Measurements from ENCODE around the gene GPR27. TPM values are rescaled to one million over a fixed set of nuclear protein-coding genes. Genes with fewer than 3 reads are reported as not detected.

The GPR27 gene, protein sequence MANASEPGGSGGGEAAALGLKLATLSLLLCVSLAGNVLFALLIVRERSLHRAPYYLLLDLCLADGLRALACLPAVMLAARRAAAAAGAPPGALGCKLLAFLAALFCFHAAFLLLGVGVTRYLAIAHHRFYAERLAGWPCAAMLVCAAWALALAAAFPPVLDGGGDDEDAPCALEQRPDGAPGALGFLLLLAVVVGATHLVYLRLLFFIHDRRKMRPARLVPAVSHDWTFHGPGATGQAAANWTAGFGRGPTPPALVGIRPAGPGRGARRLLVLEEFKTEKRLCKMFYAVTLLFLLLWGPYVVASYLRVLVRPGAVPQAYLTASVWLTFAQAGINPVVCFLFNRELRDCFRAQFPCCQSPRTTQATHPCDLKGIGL
- total RNA-seq (2012; rRNA removed): under 0.01 TPM in 1 of 2 replicates, not detected in the other

DNA sequence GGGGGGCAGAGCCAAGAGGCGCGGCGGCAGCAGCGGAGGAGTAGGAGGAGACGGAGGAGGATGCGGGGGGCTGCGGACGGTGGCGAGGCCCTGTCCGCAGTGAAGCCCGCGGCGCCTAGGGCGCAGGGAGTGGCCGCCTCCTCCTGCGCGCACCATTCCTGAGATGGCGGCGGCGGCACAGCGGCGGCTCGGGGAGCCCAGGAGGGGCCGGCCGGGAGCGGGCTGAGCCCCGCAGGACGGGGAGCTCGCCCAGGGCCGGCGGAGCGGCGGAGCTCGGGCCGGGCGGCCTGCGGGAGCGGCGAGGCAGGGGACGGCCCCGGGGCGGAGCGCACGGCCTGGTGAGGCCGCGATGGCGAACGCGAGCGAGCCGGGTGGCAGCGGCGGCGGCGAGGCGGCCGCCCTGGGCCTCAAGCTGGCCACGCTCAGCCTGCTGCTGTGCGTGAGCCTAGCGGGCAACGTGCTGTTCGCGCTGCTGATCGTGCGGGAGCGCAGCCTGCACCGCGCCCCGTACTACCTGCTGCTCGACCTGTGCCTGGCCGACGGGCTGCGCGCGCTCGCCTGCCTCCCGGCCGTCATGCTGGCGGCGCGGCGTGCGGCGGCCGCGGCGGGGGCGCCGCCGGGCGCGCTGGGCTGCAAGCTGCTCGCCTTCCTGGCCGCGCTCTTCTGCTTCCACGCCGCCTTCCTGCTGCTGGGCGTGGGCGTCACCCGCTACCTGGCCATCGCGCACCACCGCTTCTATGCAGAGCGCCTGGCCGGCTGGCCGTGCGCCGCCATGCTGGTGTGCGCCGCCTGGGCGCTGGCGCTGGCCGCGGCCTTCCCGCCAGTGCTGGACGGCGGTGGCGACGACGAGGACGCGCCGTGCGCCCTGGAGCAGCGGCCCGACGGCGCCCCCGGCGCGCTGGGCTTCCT lies at the start of gene GPR27:
Gene GPR27 (plus strand): TSS at position 155 of the 909 bp plus-strand sequence. CDS start 195 bp downstream, at position 350.
- Histone ChIP-seq H3K36me3 (ENCODE audit: insufficient read depth, low read length) (no peaks in the 10 kb centered on the region), H3K9ac (ENCODE audit: low read depth, low read length) (no peak within 1 kb of the TSS), H3K27me3 (ENCODE audit: control insufficient read depth, insufficient read depth, low read length) (peaks cover 76% of the 10 kb centered on the region)

DNA sequence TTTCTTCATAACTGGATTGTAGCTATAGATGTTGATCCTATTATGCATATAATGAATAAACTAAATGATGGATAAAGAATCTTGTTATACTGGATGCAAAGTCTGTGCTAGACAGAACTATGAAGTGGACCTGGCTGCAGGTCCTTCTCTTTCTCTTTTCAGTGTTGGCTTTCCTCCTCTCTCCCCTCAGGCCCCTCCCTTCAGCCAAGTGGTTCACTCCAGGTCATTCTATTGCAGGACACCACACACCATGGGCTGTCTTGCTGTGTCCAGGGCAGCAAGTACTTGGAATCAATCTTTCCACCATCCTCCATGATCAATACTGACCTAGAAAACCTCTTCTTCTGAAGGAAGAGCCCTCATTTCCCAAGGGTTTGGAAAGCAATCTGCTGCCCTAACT lies 48.7 kb upstream of the GPR27 start:
- H3K9ac ChIP-seq (ENCODE audit: low read depth, low read length): no peak overlapping the region
- H3K4me1 ChIP-seq (ENCODE audit: control insufficient read depth, insufficient read depth, low read length): no peaks in the 10 kb centered on the region
- no peak overlapping the region for H3K4me3 ChIP-seq (ENCODE audit: low read length)
- H3K36me3 ChIP-seq (ENCODE audit: insufficient read depth, low read length): no peaks in the 10 kb centered on the region
- H3K27me3 ChIP-seq (ENCODE audit: control insufficient read depth, insufficient read depth, low read length): no peaks in the 10 kb centered on the region
- H3K4me2 ChIP-seq (ENCODE audit: low read length): no peak overlapping the region
- no peaks in the 10 kb centered on the region for H3K9me3 ChIP-seq (replicated peaks; ENCODE audit: low read length)

More for the DNA sequence above, at the start of gene GPR27:
- H3K9me3 ChIP-seq (replicated peaks; ENCODE audit: low read length): no peaks in the 10 kb centered on the region
- peak within 1 kb of the TSS; percentile 83 for H3K4me2 ChIP-seq (ENCODE audit: low read length)
- no peaks in the 10 kb centered on the region for H3K4me1 ChIP-seq (ENCODE audit: control insufficient read depth, insufficient read depth, low read length)
- H3K4me3 ChIP-seq (ENCODE audit: low read length): peak within 1 kb of the TSS; percentile 66

DNA sequence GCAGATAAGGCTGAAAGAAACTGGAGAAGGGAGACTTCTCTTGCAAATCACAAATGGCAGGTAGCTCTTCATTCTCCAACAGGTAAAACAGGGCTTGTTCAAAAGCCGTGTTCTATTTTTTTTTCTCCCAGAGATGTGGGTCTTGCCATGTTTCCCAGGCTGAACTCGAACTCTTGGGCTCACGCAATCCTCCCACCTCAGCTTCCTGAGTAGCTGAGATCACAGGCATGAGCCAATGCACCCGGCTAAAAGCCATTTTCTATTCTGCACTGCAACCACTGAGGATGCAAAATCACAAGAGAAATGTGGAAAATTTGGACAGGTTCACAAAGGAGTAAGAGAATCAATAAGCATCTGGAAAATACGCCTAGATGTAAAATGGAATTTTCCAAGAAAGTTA lies 48.0 kb upstream of the GPR27 start:
- H3K4me1 ChIP-seq (ENCODE audit: control insufficient read depth, insufficient read depth, low read length): no peaks in the 10 kb centered on the region
- no peak overlapping the region for H3K9ac ChIP-seq (ENCODE audit: low read depth, low read length)
- no peak overlapping the region for H3K4me2 ChIP-seq (ENCODE audit: low read length)
- no peaks in the 10 kb centered on the region for H3K36me3 ChIP-seq (ENCODE audit: insufficient read depth, low read length)
- H3K9me3 ChIP-seq (replicated peaks; ENCODE audit: low read length): no peaks in the 10 kb centered on the region
- no peaks in the 10 kb centered on the region for H3K27me3 ChIP-seq (ENCODE audit: control insufficient read depth, insufficient read depth, low read length)
- H3K4me3 ChIP-seq (ENCODE audit: low read length): no peak overlapping the region

DNA sequence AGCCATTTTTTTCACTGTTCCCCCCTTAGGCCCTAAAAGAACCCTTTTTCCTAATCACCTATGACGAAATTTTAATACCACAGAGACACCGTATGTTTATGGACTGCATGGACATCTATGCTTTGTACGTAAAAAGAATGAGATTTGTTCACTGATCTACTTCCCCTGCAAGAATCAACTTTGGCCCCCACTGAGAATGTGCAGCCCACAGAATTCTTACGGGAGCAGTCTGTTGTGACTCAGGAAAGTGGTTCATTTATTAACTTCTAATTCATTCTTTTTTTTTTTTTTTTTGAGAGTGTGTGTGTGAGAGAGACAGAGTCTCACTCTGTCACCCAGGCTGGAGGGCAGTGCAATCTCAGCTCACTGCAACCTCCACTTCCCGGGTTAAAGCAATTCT lies 46.1 kb upstream of the GPR27 start:
- Histone ChIP-seq H3K4me1 (ENCODE audit: control insufficient read depth, insufficient read depth, low read length) (no peaks in the 10 kb centered on the region), H3K9ac (ENCODE audit: low read depth, low read length) (no peak overlapping the region), H3K4me3 (ENCODE audit: low read length) (no peak overlapping the region), H3K9me3 (replicated peaks; ENCODE audit: low read length) (no peaks in the 10 kb centered on the region), H3K36me3 (ENCODE audit: insufficient read depth, low read length) (no peaks in the 10 kb centered on the region), H3K27me3 (ENCODE audit: control insufficient read depth, insufficient read depth, low read length) (no peaks in the 10 kb centered on the region), H3K4me2 (ENCODE audit: low read length) (no peak overlapping the region)

DNA sequence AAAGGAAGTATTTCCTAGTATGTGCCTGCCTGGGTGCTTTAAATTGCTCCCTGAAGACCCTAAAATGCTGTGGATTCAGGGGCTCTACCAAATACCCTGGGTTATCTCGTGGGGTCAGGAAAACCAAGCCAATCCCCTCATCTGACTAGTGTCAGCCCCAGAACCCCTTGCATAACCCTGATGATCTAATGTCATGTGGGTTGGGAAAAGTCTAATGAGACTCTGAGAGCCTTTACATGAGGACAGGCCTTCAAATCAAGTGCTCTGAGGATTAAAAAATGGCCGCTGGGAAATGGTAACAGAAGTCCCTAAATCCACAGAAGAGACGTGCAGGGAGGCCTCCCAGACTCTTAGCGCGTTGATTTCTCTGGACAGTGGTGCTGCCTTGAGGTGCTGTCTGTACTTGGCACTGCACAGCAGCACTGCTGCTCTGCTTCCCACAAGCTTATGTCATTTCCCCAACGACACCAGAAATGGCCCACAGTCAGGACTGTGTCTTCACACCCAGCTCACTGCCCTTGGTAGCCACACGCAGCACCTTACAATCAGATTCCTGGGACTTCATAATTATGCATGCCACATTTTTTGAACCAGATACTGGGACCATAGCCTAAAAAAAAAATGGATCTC lies 45.1 kb upstream of the GPR27 start:
- Histone ChIP-seq H3K4me2 (ENCODE audit: low read length) (no peak overlapping the region), H3K4me3 (ENCODE audit: low read length) (no peak overlapping the region), H3K27me3 (ENCODE audit: control insufficient read depth, insufficient read depth, low read length) (no peaks in the 10 kb centered on the region), H3K9me3 (replicated peaks; ENCODE audit: low read length) (no peaks in the 10 kb centered on the region), H3K4me1 (ENCODE audit: control insufficient read depth, insufficient read depth, low read length) (no peaks in the 10 kb centered on the region), H3K9ac (ENCODE audit: low read depth, low read length) (no peak overlapping the region), H3K36me3 (ENCODE audit: insufficient read depth, low read length) (no peaks in the 10 kb centered on the region)

DNA sequence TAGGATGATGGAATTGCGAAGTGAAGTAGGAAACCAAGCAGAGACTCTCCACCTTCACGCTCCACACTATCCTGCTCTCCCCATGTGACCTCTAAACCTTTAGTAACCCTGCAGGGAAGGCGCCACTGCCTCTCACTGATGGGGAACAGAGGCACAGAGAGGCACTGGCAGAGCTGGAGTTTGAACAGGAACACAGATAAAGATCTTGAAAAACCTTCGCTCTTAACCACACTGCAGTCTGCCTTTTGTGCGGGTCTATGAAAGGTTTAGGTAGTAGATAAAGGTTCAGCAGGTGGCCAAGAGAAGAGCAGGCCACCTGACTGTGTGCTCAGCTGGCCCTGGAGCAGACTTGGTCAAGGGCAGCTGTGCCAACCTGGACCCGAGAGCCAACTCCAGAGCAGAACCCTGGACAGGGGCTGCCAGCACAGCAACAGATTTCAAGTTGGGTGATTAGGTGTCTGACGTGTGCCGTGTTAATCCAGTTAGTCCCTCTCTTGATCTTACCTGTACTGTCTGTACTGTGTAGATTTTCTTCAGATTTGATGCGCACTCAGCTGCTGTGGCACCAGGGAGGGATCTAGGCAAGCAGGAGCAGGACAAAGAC lies 43.6 kb upstream of the GPR27 start:
- Histone ChIP-seq H3K36me3 (ENCODE audit: insufficient read depth, low read length) (no peaks in the 10 kb centered on the region), H3K27me3 (ENCODE audit: control insufficient read depth, insufficient read depth, low read length) (no peaks in the 10 kb centered on the region), H3K4me1 (ENCODE audit: control insufficient read depth, insufficient read depth, low read length) (no peaks in the 10 kb centered on the region)

DNA sequence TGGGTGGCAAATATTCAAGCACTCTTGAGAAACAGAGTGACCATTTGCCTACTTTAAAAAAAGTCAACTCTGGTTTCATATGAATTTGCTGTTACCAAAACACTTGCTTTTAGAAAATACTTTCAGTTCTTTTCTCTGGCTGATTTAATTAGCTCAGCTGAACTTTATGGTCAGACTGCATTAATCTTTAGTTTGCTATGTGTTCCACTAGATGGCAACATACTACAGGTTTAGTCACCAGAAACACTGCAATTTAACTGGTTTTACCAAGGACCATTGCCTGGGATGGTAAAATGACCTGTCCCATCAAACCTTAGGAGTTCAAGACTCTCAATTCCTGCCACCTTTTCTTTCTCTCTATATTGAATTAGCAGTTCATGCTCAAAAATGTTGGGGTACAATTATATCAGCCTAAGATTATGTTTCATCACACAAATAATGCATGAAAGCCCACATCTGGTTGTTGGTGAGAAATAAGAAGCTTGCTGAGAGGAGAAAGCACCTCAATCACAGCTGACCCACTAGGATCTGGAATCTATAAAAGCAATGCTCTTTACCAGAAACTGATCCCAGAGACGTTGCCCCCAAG lies 42.7 kb upstream of the GPR27 start:
- no peak overlapping the region for H3K4me2 ChIP-seq (ENCODE audit: low read length)
- no peaks in the 10 kb centered on the region for H3K27me3 ChIP-seq (ENCODE audit: control insufficient read depth, insufficient read depth, low read length)
- no peak overlapping the region for H3K4me3 ChIP-seq (ENCODE audit: low read length)
- H3K4me1 ChIP-seq (ENCODE audit: control insufficient read depth, insufficient read depth, low read length): no peaks in the 10 kb centered on the region
- no peaks in the 10 kb centered on the region for H3K9me3 ChIP-seq (replicated peaks; ENCODE audit: low read length)
- no peaks in the 10 kb centered on the region for H3K36me3 ChIP-seq (ENCODE audit: insufficient read depth, low read length)
- no peak overlapping the region for H3K9ac ChIP-seq (ENCODE audit: low read depth, low read length)

More for the DNA sequence above, 43.6 kb upstream of the GPR27 start:
- Histone ChIP-seq H3K4me3 (ENCODE audit: low read length) (no peak overlapping the region), H3K9me3 (replicated peaks; ENCODE audit: low read length) (no peaks in the 10 kb centered on the region), H3K9ac (ENCODE audit: low read depth, low read length) (no peak overlapping the region), H3K4me2 (ENCODE audit: low read length) (no peak overlapping the region)

DNA sequence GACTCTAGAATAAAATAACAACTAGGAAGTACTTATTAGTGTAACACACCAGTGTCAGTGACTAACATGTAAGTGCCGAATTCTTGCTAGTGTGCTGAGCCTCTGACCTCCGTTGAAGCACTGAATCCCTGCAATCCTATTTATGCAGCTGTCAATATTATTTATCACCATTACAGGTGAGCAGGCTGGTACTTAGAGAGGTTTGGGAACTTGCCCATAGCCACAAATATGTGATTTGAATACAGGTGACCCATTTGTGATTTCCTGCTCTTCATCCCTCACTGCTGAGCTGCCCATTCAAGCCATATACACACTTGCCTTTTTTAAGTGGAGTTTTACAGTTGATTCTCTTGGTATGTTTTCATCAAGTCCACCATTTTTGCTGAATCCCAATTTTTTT lies 40.6 kb upstream of the GPR27 start:
- no peaks in the 10 kb centered on the region for H3K4me1 ChIP-seq (ENCODE audit: control insufficient read depth, insufficient read depth, low read length)
- H3K4me2 ChIP-seq (ENCODE audit: low read length): no peak overlapping the region
- H3K9ac ChIP-seq (ENCODE audit: low read depth, low read length): no peak overlapping the region

DNA sequence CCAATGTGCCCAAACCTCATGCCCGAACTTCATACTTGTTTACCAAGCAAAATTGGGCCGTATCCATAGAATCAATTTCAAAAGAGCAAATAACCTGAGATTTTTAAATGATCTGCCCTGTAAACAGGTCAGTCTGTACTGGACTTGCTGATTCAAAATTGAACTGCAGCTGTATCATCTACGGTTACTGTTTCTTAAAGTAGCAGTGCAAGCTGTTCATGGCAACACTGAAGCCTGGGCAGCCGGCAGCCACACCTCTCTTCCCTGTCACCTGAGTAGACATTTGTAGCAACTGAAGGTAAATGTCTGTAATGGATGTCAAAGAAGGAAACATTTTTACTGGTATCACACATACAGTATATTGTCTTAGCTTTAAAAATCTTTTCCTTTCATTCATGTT lies 39.1 kb upstream of the GPR27 start:
- Histone ChIP-seq H3K36me3 (ENCODE audit: insufficient read depth, low read length) (no peaks in the 10 kb centered on the region), H3K4me2 (ENCODE audit: low read length) (no peak overlapping the region), H3K4me1 (ENCODE audit: control insufficient read depth, insufficient read depth, low read length) (no peaks in the 10 kb centered on the region), H3K27me3 (ENCODE audit: control insufficient read depth, insufficient read depth, low read length) (no peaks in the 10 kb centered on the region), H3K9ac (ENCODE audit: low read depth, low read length) (no peak overlapping the region), H3K4me3 (ENCODE audit: low read length) (no peak overlapping the region), H3K9me3 (replicated peaks; ENCODE audit: low read length) (no peaks in the 10 kb centered on the region)

More for the DNA sequence above, 40.6 kb upstream of the GPR27 start:
- Histone ChIP-seq H3K27me3 (ENCODE audit: control insufficient read depth, insufficient read depth, low read length) (no peaks in the 10 kb centered on the region), H3K4me3 (ENCODE audit: low read length) (no peak overlapping the region), H3K9me3 (replicated peaks; ENCODE audit: low read length) (no peaks in the 10 kb centered on the region), H3K36me3 (ENCODE audit: insufficient read depth, low read length) (no peaks in the 10 kb centered on the region)

DNA sequence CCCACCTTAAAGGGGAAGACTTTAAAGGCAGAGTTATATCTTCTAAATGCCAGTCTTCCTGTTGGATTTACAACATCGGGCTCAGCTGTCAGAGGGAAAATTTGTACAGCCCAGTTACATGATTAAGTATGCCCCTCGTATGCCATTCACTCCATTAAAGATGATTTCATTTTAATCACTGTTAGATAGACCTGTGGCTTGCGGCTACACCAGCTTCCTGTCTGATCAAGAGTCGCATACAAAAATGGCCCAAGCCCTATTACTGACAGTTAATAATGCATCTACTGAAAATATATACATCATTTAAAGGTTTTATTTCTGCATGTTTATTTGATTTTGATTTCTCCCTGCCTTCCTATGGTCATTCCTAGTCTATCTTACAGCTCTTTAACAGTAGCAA lies 35.6 kb upstream of the GPR27 start:
- Histone ChIP-seq H3K4me3 (ENCODE audit: low read length) (no peak overlapping the region), H3K36me3 (ENCODE audit: insufficient read depth, low read length) (no peaks in the 10 kb centered on the region), H3K4me1 (ENCODE audit: control insufficient read depth, insufficient read depth, low read length) (no peaks in the 10 kb centered on the region), H3K9me3 (replicated peaks; ENCODE audit: low read length) (no peaks in the 10 kb centered on the region), H3K27me3 (ENCODE audit: control insufficient read depth, insufficient read depth, low read length) (peaks cover 4% of the 10 kb centered on the region), H3K4me2 (ENCODE audit: low read length) (no peak overlapping the region), H3K9ac (ENCODE audit: low read depth, low read length) (no peak overlapping the region)

DNA sequence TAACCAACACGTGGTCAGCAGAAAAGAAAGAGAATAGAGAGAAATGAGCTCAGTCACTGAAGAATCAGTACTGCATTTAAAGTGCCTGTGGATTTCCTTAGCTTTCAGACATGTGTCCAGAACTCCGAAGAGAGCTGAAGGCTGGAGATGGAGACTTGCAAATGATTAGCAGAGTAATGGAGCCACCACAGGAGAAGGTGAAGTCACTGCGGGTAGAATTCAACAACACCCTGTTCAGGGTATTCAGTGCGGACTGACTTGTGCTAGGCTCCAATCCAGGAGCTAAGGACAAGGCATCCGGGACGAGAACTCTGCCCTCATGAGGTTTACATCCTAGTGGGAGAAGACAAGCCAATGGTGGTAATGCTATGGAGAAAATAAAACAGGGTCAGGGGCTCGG lies 32.7 kb upstream of the GPR27 start:
- no peak overlapping the region for H3K4me3 ChIP-seq (ENCODE audit: low read length)
- peaks cover 17% of the 10 kb centered on the region for H3K27me3 ChIP-seq (ENCODE audit: control insufficient read depth, insufficient read depth, low read length)
- no peak overlapping the region for H3K4me2 ChIP-seq (ENCODE audit: low read length)
- no peak overlapping the region for H3K9ac ChIP-seq (ENCODE audit: low read depth, low read length)
- no peaks in the 10 kb centered on the region for H3K9me3 ChIP-seq (replicated peaks; ENCODE audit: low read length)
- H3K4me1 ChIP-seq (ENCODE audit: control insufficient read depth, insufficient read depth, low read length): peaks cover 5% of the 10 kb centered on the region
- H3K36me3 ChIP-seq (ENCODE audit: insufficient read depth, low read length): no peaks in the 10 kb centered on the region
